ENCODE measurements around the gene MAF.

DNA sequence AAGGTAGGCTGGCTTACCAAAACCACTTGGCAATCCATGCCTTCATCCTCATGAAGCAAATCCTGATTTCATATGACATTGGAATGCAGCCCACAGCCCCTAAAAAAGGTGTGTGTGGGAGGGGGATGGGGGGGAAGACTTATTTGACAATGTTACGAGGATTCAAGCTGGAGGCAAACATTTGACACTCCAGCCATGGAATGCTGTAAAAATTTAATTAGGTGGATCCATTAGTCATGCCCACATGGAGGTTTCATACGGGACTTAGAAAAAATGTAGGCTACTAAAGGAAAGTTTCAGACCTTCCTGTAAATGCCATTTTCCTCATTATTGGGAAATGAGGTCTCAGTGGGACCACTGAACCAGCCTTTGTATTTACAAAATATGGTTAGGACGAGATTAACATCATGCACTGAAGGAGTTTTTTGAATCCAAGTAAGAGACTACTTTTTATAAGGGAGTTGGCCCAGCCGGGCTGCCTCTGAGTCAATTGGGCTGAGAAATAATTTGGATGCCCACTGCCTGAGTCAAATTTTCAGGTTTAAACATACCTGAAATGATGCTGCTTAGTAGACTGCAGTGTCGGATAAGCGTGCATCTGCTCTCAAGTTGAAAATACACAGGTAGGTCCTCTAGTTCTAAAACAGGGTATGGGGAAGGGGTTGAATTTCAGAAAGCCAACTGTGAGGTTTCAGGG, 44.6 kb upstream of the MAF start:
- TF ChIP-seq, protein P1, sequence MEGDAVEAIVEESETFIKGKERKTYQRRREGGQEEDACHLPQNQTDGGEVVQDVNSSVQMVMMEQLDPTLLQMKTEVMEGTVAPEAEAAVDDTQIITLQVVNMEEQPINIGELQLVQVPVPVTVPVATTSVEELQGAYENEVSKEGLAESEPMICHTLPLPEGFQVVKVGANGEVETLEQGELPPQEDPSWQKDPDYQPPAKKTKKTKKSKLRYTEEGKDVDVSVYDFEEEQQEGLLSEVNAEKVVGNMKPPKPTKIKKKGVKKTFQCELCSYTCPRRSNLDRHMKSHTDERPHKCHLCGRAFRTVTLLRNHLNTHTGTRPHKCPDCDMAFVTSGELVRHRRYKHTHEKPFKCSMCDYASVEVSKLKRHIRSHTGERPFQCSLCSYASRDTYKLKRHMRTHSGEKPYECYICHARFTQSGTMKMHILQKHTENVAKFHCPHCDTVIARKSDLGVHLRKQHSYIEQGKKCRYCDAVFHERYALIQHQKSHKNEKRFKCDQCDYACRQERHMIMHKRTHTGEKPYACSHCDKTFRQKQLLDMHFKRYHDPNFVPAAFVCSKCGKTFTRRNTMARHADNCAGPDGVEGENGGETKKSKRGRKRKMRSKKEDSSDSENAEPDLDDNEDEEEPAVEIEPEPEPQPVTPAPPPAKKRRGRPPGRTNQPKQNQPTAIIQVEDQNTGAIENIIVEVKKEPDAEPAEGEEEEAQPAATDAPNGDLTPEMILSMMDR (IDR thresholded peaks at IDR 0.05; ENCODE audit: low read depth, low read length): no peak
- no peak for TF ChIP-seq POLR2A (IDR thresholded peaks at IDR 0.05; ENCODE audit: extremely low read depth, insufficient read length)
